PC-9 (cell line): ENCODE measurements around the gene VRK1.

Experiments
- CTCF ChIP-seq: fragments of 200-600 bp; sonication (generic); conservative IDR thresholded peaks from 2 replicates; pipeline ENCODE4 v1.6.1; 2017; ENCODE audit warnings: mixed run types, antibody characterized with exemption, mild to moderate bottlenecking, moderate library complexity
- EZH2 ChIP-seq: fragments of 200-600 bp; sonication (generic); IDR thresholded peaks from 2 replicates; pipeline ENCODE4 v1.8.0; 2017; ENCODE audit warnings: antibody characterized with exemption, low read depth

- TF ChIP-seq CTCF: no peak
- TF ChIP-seq EZH2: no peak
Observed at GRCh38 chr14:96823652-96824051, 26.5 kb downstream of the VRK1 start.
